B cell (primary cell): Measurements from ENCODE around the gene ENO2. TPM values are rescaled to one million over a fixed set of nuclear protein-coding genes. Genes with fewer than 3 reads are reported as not detected.

Experiments
- ATAC-seq: fragments of 200-7000 bp; cut with Tn5 transposase; one replicate; pipeline ENCODE4 v1.10.0; 2021; ENCODE audit warnings: low read depth, mild to moderate bottlenecking, moderate number of reproducible peaks, moderate library complexity
- CTCF ChIA-PET: fragments of 350-600 bp; sonication (Branson Sonifier 250); formaldehyde crosslinking; loops from one replicate; lab custom pipeline; 2021; ENCODE audit warnings: antibody characterized with exemption, inconsistent platforms; lab: Charles Lee
- POLR2A ChIA-PET: fragments of 350-600 bp; sonication (Branson Sonifier 250); formaldehyde crosslinking; loops from one replicate; lab custom pipeline; 2021; ENCODE audit warnings: antibody characterized with exemption; lab: Charles Lee
- DNase-seq: peaks from one replicate; pipeline ENCODE4 v3.0.0; 2013
- H2AFZ ChIP-seq: 2 replicates; pipeline ENCODE4 v1.6.1; 2012; ENCODE audit warnings: mild to moderate bottlenecking, low read depth, low read length; ENCODE audit not compliant: insufficient read depth, poor library complexity, severe bottlenecking
- H3K27ac ChIP-seq, 2 donors: 1 replicate in 1 of 2; 2 replicates in 1 of 2; pipeline ENCODE4 v1.5.1; 2012 to 2013; ENCODE audit warnings: low read length in 2 of 2, mild to moderate bottlenecking in 2 of 2, moderate library complexity in 1 of 2
- H3K27me3 ChIP-seq, 4 experiments: fragments of 200-600 bp in 1 of 4; sonication (generic) in 1 of 4; replicated peaks in 1 of 4; 1 replicate in 2 of 4; 2 replicates in 2 of 4; pipeline versions ENCODE4 v1.6.1 to v1.7.0; 2013 to 2016; ENCODE audit warnings: low read length in 3 of 4, mild to moderate bottlenecking in 2 of 4, mixed read lengths in 1 of 4, moderate library complexity in 1 of 4; ENCODE audit not compliant: insufficient read depth in 4 of 4, control insufficient read depth in 3 of 4; ENCODE audit errors: control extremely low read depth in 1 of 4
- H3K36me3 ChIP-seq, 2 experiments: replicated peaks in 1 of 2; 1 replicate in 1 of 2; 2 replicates in 1 of 2; pipeline versions ENCODE4 v1.6.1 to v1.7.1; 2013; ENCODE audit warnings: low read length in 1 of 2; ENCODE audit not compliant: insufficient read depth in 2 of 2, control insufficient read depth in 1 of 2; ENCODE audit errors: control extremely low read depth in 1 of 2, extremely low read depth in 1 of 2
- H3K4me1 ChIP-seq, 2 donors: fragments of 200-600 bp in 1 of 2; sonication (generic) in 1 of 2; 1 replicate in 1 of 2; 2 replicates in 1 of 2; pipeline versions ENCODE4 v1.5.1 to v1.6.1; 2013 to 2017; ENCODE audit warnings: low read length in 2 of 2; ENCODE audit not compliant: control insufficient read depth in 2 of 2, insufficient read depth in 2 of 2
- H3K4me2 ChIP-seq: replicated peaks from 2 replicates; pipeline ENCODE3; 2012; ENCODE audit warnings: mild to moderate bottlenecking, low read depth, low read length; ENCODE audit not compliant: poor library complexity, severe bottlenecking
- H3K4me3 ChIP-seq, 5 experiments: fragments of 200-600 bp in 1 of 5; sonication (generic) in 1 of 5; 1 replicate in 3 of 5; 2 replicates in 2 of 5; pipeline versions ENCODE4 v1.5.1 to v1.7.0; 2011 to 2016; ENCODE audit warnings: low read length in 4 of 5, mild to moderate bottlenecking in 4 of 5, low read depth in 2 of 5, control low read depth in 1 of 5, moderate library complexity in 1 of 5; ENCODE audit not compliant: insufficient read depth in 1 of 5; ENCODE audit errors: control extremely low read depth in 1 of 5, extremely low read depth in 1 of 5
- H3K79me2 ChIP-seq: fragments of 200-600 bp; sonication (generic); one replicate; pipeline ENCODE4 v1.6.0; 2016; ENCODE audit warnings: low read length; ENCODE audit not compliant: control insufficient read depth, insufficient read depth
- H3K9ac ChIP-seq: fragments of 200-600 bp; sonication (generic); 2 replicates; pipeline ENCODE4 v1.6.1; 2017; ENCODE audit warnings: mild to moderate bottlenecking, low read length, moderate library complexity
- H3K9me3 ChIP-seq, 3 donors: one replicate each; pipeline versions ENCODE4 v1.6.1 to v1.7.1; 2013; ENCODE audit warnings: low read length in 2 of 3; ENCODE audit not compliant: control insufficient read depth in 2 of 3, insufficient read depth in 1 of 3; ENCODE audit errors: control extremely low read depth in 1 of 3
- H4K20me1 ChIP-seq: 2 replicates; pipeline ENCODE4 v1.6.0; 2012; ENCODE audit warnings: mild to moderate bottlenecking, low read length; ENCODE audit not compliant: insufficient read depth, control insufficient read depth, poor library complexity, severe bottlenecking
- H3K27ac Mint-ChIP-seq: one replicate; pipeline ENCODE4 v1.8.0; 2021; ENCODE audit warnings: mixed read lengths
- H3K27me3 Mint-ChIP-seq: one replicate; pipeline ENCODE4 v1.8.0; 2021; ENCODE audit warnings: mixed read lengths
- H3K4me1 Mint-ChIP-seq: one replicate; pipeline ENCODE4 v1.8.0; 2021; ENCODE audit warnings: mixed read lengths
- H3K4me3 Mint-ChIP-seq: one replicate; pipeline ENCODE4 v1.8.0; 2021; ENCODE audit warnings: mixed read lengths
- H3K9me3 Mint-ChIP-seq: one replicate; pipeline ENCODE4 v1.8.0; 2022; ENCODE audit warnings: mixed read lengths; ENCODE audit not compliant: insufficient read depth
- CTCF ChIP-seq: fragments of 200-600 bp; IDR thresholded peaks from one replicate; pipeline ENCODE4 v1.8.0; 2022; ENCODE audit warnings: antibody characterized with exemption, mild to moderate bottlenecking
- EZH2 ChIP-seq: IDR thresholded peaks from 2 replicates; pipeline ENCODE4 v1.6.1; 2012; ENCODE audit warnings: borderline replicate concordance, low read depth, mild to moderate bottlenecking, moderate library complexity, low read length; ENCODE audit not compliant: insufficient read depth, poor library complexity, severe bottlenecking
- WGBS: methylation state at CpG from one replicate; pipeline ENCODE4 v1.1.5; 2013; ENCODE audit warnings: missing lambda C conversion rate; ENCODE audit not compliant: insufficient coverage; 5-methylcytosine and 5-hydroxymethylcytosine counted together
- intact Hi-C: fragments of 100-400 bp; cut with micrococcal nuclease; formaldehyde crosslinking; loops from one replicate; pipeline ENCODE4 v1.10.0; 2022
- polyA plus RNA-seq: library from polyadenylated mRNA; depleted of rRNA; stranded (reverse); fragments of >200 nt; gene quantifications from 2 replicates; pipeline ENCODE4 v1.2.3, GENCODE V29; 2012
- total RNA-seq, 2 donors: library from RNA; stranded (reverse); fragments of 120-200 nt in 1 of 2; gene quantifications; 1 replicate in 1 of 2; 2 replicates in 1 of 2; pipeline versions ENCODE4 v1.2.3 to v1.2.4, GENCODE V29; 2013 to 2022

The ENO2 gene
- total and polyA plus RNA-seq, 2 donors (not counting 1 experiment from before 2014, with no cell fraction given): 42.5 to 55.3 TPM

- H3K9me3 Mint-ChIP-seq: no peaks in the 10 kb centered on the region
- DNase-seq (peak; percentile 48), ATAC-seq (peak; percentile 9)
- H3K4me3 Mint-ChIP-seq: peak overlapping the region; percentile 88
- intact Hi-C loops: no loop called here
- H2AFZ ChIP-seq: peak overlapping the region; percentile 90
- POLR2A ChIA-PET: interaction anchor here (0.9 to 6.4 kb wide), 5 partner anchors 8 to 17 kb away, joined by 3 to 37 read pairs (median 3); partner anchors contain the start of genes C12orf57, ENO2 and RNU7-1
- peak overlapping the region; percentile 72 for H3K9ac ChIP-seq
- H3K27me3 ChIP-seq: no peaks in the 10 kb centered on the region
- no peaks in the 10 kb centered on the region for H3K9me3 ChIP-seq
- peaks cover 53% of the 10 kb centered on the region for H3K4me1 Mint-ChIP-seq
- H4K20me1 ChIP-seq: no peaks in the 10 kb centered on the region
- H3K4me2 ChIP-seq: peak overlapping the region; percentile 99
- under 1% methylated on average over 36 of the region's 79 CpGs for WGBS
- H3K27ac Mint-ChIP-seq: peak overlapping the region; percentile 97
- peak overlapping the region in 4 of 5 experiments; percentile 38 to 85 (median 68) for H3K4me3 ChIP-seq
- CTCF ChIA-PET: interaction anchor here (0.6 to 2.0 kb wide), 6 partner anchors 9 to 315 kb away, joined by 3 to 14 read pairs (median 4); partner anchors contain the start of genes LPCAT3 and SPSB2
- H3K27me3 Mint-ChIP-seq: no peaks in the 10 kb centered on the region
- H3K36me3 ChIP-seq: no peaks in the 10 kb centered on the region
- H3K27ac ChIP-seq: peak overlapping the region; percentile 62 to 81
- TF ChIP-seq EZH2: no peak
- no peak for TF ChIP-seq CTCF
- peaks cover 35% of the 10 kb centered on the region for H3K79me2 ChIP-seq
- H3K4me1 ChIP-seq: peaks cover 29 to 44% of the 10 kb centered on the region in 2 donors
Measured at GRCh38 chr12:6928022-6928702, 13.8 kb downstream of the ENO2 start.
